ENCODE results near the gene SLC38A5. TPM values are rescaled to one million over a fixed set of nuclear protein-coding genes. Genes with fewer than 3 reads are reported as not detected.

SLC38A5 gene
- total and polyA plus RNA-seq, 9 donors = 6.2 to 26.0 (median 10.7) TPM

GRCh38 chrX:48515842-48516241 is 45.8 kb upstream of the SLC38A5 start:
- no peaks in the 10 kb centered on the region for H3K4me1 ChIP-seq (ENCODE audit: insufficient read depth)
- H3K9me3 ChIP-seq = no peaks in the 10 kb centered on the region
- no peak for DNase-seq

GRCh38 chrX:48514868-48515460 is 44.9 kb upstream of the SLC38A5 start:
- no peak overlapping the region for H3K27ac ChIP-seq
- no peaks in the 10 kb centered on the region for H3K4me1 ChIP-seq (ENCODE audit: insufficient read depth)
- no peaks in the 10 kb centered on the region for H3K9me3 ChIP-seq
- WGBS, 3 donors = 84 to 87% (median 84%) methylated on average over 9 of the region's 9 CpGs
- TF ChIP-seq POLR2A (IDR thresholded peaks at IDR 0.05) (no peak), EP300 (IDR thresholded peaks at IDR 0.05) (no peak), CTCF (IDR thresholded peaks at IDR 0.05) (no peak)
- no peak overlapping the region for H3K4me3 ChIP-seq
- no peak for DNase-seq
- no peaks in the 10 kb centered on the region for H3K36me3 ChIP-seq
- H3K27me3 ChIP-seq = no peaks in the 10 kb centered on the region
- intact Hi-C loops (cut with DNase I) = no loop called here

More at GRCh38 chrX:48515842-48516241, 45.8 kb upstream of the SLC38A5 start:
- Histone ChIP-seq H3K27ac (no peak overlapping the region), H3K27me3 (no peaks in the 10 kb centered on the region), H3K36me3 (no peaks in the 10 kb centered on the region), H3K4me3 (no peak overlapping the region)
- TF ChIP-seq EP300 (IDR thresholded peaks at IDR 0.05) (no peak), POLR2A (IDR thresholded peaks at IDR 0.05) (no peak), CTCF (IDR thresholded peaks at IDR 0.05) (no peak)
- WGBS, 3 donors = 84 to 92% (median 91%) methylated on average over 10 of the region's 10 CpGs
- intact Hi-C loops (cut with DNase I) = no loop called here

DNA sequence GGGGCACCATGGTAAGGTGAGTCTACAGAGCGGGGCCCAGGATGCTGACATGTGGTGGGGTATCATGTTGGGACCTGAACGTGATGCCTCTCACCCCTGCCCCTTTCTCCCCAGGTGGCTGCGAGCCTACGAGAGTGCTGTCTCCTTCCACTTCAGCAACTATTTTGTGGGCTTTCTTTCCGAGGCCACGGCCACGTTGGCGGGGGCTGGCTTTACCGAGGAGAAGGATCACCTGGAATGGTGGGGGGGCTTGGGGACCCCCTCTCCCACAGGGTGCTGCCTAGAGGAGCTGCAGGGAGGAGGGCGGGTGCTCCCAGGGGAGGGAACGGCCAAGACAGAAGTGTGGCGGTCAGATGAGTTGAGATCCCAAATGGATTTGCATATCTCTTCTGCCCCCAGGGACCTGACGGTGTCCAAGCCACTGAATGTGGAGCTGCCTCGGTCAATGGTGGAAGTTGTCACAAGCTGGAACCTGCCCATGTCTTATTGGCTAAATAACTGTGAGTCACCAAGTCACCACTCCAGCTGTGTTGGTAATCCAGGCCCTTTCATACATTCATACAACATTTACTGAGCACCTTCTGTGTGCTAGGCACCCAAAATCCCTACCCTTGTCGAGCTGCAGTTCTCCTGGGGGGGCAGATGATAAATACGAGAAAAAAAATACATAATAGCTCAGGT is 44.2 kb upstream of the SLC38A5 start:
- H3K4me1 ChIP-seq (ENCODE audit: insufficient read depth) = no peaks in the 10 kb centered on the region
- H3K36me3 ChIP-seq = no peaks in the 10 kb centered on the region
- DNase-seq = no peak
- H3K9me3 ChIP-seq = no peaks in the 10 kb centered on the region
- intact Hi-C loops (cut with DNase I) = no loop called here
- no peak overlapping the region for H3K27ac ChIP-seq
- H3K4me3 ChIP-seq = no peak overlapping the region
- 79 to 85% (median 81%) methylated on average over 16 of the region's 16 CpGs for WGBS, 3 donors
- TF ChIP-seq CTCF (IDR thresholded peaks at IDR 0.05) = no peak
- TF ChIP-seq EP300 (IDR thresholded peaks at IDR 0.05) = no peak
- no peak for TF ChIP-seq POLR2A (IDR thresholded peaks at IDR 0.05)
- no peaks in the 10 kb centered on the region for H3K27me3 ChIP-seq

- Histone ChIP-seq H3K27ac (no peak overlapping the region), H3K36me3 (no peaks in the 10 kb centered on the region), H3K27me3 (no peaks in the 10 kb centered on the region), H3K9me3 (no peaks in the 10 kb centered on the region), H3K4me1 (ENCODE audit: insufficient read depth) (no peaks in the 10 kb centered on the region), H3K4me3 (no peak overlapping the region)
- TF ChIP-seq EP300 (IDR thresholded peaks at IDR 0.05) = no peak
- TF ChIP-seq POLR2A (IDR thresholded peaks at IDR 0.05) = no peak
- TF ChIP-seq CTCF (IDR thresholded peaks at IDR 0.05) = no peak
- no peak for DNase-seq
- intact Hi-C loops (cut with DNase I) = no loop called here
- 77 to 85% (median 80%) methylated on average over 4 of the region's 4 CpGs for WGBS, 3 donors
Observed at GRCh38 chrX:48513670-48514069, 43.6 kb upstream of the SLC38A5 start.
